Measurements from ENCODE around the gene UPK3BL2.
"Not testable (repeated sequence)": the region's sequence is repeated elsewhere in the genome, so short reads cannot be mapped to it uniquely, and the experiment has no call there.

UPK3BL2 gene, protein sequence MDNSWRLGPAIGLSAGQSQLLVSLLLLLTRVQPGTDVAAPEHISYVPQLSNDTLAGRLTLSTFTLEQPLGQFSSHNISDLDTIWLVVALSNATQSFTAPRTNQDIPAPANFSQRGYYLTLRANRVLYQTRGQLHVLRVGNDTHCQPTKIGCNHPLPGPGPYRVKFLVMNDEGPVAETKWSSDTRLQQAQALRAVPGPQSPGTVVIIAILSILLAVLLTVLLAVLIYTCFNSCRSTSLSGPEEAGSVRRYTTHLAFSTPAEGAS

DNA sequence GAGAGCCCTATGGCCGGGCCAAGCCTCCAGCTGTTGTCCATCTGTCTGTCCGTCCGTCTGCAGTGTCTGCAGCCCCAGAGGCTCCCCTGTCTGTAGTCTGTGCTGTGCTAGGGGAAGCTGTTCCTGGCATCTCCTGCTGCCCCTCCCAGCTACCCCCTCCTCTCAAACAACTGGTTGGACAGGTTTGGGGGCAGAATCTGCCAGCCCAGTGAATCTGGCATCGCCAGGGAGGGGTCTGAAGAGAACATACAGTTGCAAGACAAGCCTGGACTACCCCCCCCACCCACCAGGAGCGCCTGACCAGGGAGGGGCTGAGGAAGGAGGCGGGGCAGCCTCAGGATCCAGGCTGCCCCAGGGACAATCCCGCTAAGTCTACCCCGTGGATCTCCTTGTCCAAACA, at the start of gene UPK3BL2:
Gene UPK3BL2, minus strand, starts transcription at position 101 of the 400 bp plus-strand sequence. Its CDS starts 60 bp downstream, at position 41.
- H3K9me3 ChIP-seq; in situ Hi-C loops (cut with MboI; ENCODE audit: low sequenced_read_pairs); H3K27me3 ChIP-seq (ENCODE audit: low read depth); H3K36me3 ChIP-seq (replicated peaks); DNase-seq (ENCODE audit: low spot score in 2 of 2); H3K4me1 ChIP-seq; H3K4me3 ChIP-seq: not testable (repeated sequence)

DNA sequence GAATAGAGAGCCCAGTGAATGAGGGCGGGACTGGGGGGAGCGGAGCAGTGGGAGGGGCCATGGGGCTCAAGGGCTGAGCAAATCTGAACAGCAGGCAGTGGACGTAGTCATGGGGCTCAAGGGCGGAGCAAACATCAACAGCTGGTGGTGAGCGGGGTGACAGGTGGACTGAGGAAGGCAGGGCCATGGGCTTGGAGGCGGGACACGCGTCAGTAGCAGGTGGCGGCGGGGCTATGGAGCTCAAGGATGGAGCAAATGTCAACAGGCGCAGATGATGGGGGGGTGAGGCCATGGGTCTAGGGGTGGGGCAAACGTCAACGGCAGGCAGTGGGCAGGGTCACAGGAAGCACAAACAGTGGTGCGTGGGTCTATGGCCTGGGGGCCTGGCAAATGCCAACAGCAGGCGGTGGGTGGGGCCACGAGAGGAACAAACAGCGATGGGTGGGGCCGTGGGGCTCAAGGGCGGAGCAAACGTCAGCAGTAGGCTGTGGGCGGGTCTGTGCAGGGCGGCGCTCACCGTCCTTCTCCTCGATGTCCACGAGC, 49.1 kb upstream of the UPK3BL2 start:
- H3K4me1 ChIP-seq; H3K9me3 ChIP-seq; H3K4me3 ChIP-seq; H3K27me3 ChIP-seq (ENCODE audit: low read depth); H3K36me3 ChIP-seq (replicated peaks); in situ Hi-C loops (cut with MboI; ENCODE audit: low sequenced_read_pairs): not testable (repeated sequence)
- peak in 1 of 2 experiments; percentile 9 for DNase-seq (ENCODE audit: low spot score in 2 of 2)

DNA sequence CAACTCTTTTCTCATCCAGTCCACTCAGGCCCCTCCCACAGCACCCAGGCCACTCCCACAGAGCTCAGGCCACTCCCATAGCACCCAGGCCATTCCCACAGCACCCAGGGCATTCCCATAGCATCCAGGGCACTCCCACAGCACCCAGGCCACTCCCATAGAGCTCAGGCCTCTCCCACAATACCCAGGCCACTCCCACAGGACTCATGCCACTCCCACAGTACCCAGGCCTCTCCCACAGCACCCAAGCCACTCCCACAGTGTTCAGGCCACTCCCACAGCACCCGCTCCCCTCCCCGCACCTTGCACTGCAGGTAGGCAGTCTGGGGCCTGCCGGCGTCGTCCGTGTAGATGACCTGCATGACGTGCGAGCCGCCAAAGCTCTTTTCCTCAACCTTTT, 46.4 kb upstream of the UPK3BL2 start:
- H3K27me3 ChIP-seq (ENCODE audit: low read depth); H3K9me3 ChIP-seq; H3K4me1 ChIP-seq; H3K4me3 ChIP-seq; DNase-seq (ENCODE audit: low spot score in 2 of 2); H3K36me3 ChIP-seq (replicated peaks); in situ Hi-C loops (cut with MboI; ENCODE audit: low sequenced_read_pairs): not testable (repeated sequence)

DNA sequence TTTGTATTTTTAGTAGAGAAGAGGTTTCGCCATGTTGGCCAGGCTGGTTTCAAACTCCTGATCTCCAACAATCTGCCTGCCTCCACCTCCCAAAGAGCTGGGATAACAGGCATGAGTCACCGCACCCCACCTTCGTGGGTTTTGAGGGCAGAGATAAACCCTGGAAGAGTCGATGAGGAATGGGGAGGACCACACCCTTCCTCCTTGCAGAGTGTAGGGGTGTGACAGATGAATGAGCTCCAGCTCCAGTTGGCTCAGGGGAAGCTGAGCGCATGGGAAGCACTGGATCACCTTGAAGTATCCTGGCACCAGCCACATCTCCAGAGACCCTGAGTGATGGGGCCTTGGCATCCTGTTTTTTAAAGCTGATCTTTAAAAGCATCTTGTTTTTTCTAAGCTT, 40.0 kb upstream of the UPK3BL2 start:
- DNase-seq (ENCODE audit: low spot score in 2 of 2); H3K4me1 ChIP-seq; in situ Hi-C loops (cut with MboI; ENCODE audit: low sequenced_read_pairs); H3K9me3 ChIP-seq; H3K27me3 ChIP-seq (ENCODE audit: low read depth); H3K4me3 ChIP-seq; H3K36me3 ChIP-seq (replicated peaks): not testable (repeated sequence)

DNA sequence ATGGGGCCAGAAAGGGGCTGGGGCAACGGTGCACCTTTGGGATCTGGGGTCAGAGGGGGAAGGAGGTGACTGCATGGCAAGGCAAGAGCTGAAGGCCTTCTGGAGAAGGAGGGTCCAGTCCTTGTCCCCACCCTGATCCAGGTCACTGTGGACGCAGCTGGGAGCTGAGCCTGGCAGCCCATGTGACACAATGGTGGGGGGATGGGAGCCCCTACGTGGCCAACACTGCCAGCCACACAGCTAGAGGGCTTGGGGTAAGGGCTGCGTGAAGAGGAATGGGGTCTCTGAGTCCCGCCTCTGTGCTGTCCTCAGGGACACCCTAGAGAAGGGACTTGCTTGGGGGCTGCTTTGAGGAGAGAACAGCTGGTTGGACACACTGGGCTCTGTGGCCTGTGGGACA, 38.2 kb upstream of the UPK3BL2 start:
- H3K9me3 ChIP-seq; H3K4me1 ChIP-seq; DNase-seq (ENCODE audit: low spot score in 2 of 2); H3K4me3 ChIP-seq; H3K27me3 ChIP-seq (ENCODE audit: low read depth); H3K36me3 ChIP-seq (replicated peaks); in situ Hi-C loops (cut with MboI; ENCODE audit: low sequenced_read_pairs): not testable (repeated sequence)

DNA sequence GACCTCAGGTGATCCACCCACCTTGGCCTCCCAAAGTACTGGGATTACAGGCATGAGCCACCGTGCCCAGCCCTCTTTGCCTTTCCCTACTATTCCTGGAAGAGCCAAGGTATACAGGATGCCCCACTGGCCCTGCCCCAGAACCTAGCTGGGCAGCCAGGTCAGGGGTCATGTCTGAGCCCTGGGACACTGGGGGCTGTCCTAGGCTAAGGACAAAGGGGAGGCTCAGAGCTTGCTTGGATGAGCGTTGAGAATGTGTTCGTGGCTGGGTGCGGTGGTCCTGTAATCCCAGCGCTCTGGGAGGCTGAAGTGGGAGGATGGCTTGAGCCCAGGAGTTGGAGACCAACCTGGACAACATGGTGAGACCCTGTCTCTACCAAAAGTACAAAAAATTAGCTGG, 35.0 kb upstream of the UPK3BL2 start:
- H3K4me3 ChIP-seq; H3K27me3 ChIP-seq (ENCODE audit: low read depth); H3K4me1 ChIP-seq; H3K9me3 ChIP-seq; H3K36me3 ChIP-seq (replicated peaks); in situ Hi-C loops (cut with MboI; ENCODE audit: low sequenced_read_pairs); DNase-seq (ENCODE audit: low spot score in 2 of 2): not testable (repeated sequence)

DNA sequence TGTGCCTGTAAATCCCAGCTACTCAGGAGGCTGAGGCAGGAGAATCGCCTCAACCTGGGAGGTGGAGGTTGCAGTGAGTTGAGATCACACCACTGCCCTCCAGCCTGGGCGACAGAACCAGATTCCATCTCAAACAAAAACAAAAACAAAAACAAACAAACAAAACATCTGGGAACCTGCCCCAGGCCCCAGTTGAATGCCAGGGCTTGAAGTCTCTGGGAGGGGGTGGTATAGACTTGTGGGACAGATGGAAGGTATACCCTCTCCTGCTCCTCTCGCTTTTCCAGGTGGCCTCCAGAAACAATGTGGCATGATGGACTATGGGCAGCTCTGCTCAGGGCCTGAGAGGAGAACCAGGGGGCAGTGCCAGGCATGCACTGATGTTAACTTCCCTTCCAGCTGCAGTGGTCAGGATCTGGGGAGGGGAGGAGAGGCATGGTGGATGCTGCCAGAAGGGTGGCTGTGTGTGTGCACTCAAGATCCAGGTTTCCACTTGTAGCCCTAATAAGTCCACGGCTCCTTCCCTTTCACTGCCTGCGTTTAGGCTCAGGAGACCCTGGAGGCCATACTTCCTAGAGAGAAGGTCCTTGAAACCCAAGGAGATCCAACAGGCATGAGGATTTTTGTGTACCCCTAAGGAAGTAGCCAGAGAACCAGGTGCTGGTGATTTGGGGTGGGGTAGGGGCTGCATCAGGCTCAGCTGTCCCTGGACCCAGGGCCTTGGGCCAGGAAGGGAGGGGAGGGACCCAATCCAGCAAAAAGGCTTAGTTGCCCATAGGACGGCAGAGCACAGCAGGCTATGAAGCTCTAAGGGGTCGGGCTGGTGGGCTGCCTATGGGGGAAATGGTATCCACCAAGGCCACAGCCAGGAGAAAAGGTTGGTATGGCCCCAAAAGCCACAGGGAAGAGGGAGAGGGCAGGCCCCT, 34.1 kb upstream of the UPK3BL2 start:
- H3K9me3 ChIP-seq; H3K27me3 ChIP-seq (ENCODE audit: low read depth); in situ Hi-C loops (cut with MboI; ENCODE audit: low sequenced_read_pairs); H3K4me3 ChIP-seq; H3K36me3 ChIP-seq (replicated peaks); H3K4me1 ChIP-seq; DNase-seq (ENCODE audit: low spot score in 2 of 2): not testable (repeated sequence)

DNA sequence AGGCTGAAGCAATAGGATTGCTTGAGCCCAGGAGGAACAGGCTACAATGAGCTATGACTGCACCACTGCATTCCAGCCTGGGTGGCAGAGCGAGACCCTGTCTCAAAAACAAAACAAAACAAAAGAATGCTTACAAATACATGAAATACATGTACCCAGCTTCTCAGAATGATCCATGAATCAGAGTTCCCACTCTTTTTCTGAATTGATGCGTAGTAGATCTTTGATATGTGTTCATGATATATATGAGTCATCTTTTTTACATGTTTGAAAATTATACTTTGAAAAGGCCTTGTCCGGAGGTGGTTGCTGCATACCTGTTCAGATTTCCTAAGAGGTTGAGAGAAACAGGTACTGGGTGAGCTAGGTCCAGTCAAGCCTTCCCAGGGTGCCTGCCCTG, 32.9 kb upstream of the UPK3BL2 start:
- H3K36me3 ChIP-seq (replicated peaks); H3K9me3 ChIP-seq; DNase-seq (ENCODE audit: low spot score in 2 of 2); in situ Hi-C loops (cut with MboI; ENCODE audit: low sequenced_read_pairs); H3K4me3 ChIP-seq; H3K27me3 ChIP-seq (ENCODE audit: low read depth); H3K4me1 ChIP-seq: not testable (repeated sequence)

DNA sequence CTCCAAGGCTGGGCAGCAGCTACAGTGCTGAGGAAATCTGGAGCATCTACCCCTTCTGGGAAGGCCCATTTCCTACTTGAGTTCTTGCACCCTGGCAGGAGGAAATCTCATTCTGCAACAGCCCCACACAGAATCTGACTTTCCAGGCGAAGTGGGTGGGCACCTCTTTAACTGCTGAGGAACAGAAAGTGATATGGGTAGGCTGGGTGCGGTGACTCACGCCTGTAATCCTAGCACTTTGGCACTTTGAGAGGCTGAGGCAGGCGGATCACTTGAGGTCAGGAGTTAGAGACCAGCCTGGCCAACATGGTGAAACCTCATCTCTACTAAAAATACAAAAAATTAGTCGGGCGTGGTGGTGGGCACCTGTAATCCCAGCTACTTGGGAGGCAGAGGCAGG, 31.1 kb upstream of the UPK3BL2 start:
- H3K4me1 ChIP-seq; H3K27me3 ChIP-seq (ENCODE audit: low read depth); in situ Hi-C loops (cut with MboI; ENCODE audit: low sequenced_read_pairs); DNase-seq (ENCODE audit: low spot score in 2 of 2); H3K36me3 ChIP-seq (replicated peaks); H3K9me3 ChIP-seq; H3K4me3 ChIP-seq: not testable (repeated sequence)

DNA sequence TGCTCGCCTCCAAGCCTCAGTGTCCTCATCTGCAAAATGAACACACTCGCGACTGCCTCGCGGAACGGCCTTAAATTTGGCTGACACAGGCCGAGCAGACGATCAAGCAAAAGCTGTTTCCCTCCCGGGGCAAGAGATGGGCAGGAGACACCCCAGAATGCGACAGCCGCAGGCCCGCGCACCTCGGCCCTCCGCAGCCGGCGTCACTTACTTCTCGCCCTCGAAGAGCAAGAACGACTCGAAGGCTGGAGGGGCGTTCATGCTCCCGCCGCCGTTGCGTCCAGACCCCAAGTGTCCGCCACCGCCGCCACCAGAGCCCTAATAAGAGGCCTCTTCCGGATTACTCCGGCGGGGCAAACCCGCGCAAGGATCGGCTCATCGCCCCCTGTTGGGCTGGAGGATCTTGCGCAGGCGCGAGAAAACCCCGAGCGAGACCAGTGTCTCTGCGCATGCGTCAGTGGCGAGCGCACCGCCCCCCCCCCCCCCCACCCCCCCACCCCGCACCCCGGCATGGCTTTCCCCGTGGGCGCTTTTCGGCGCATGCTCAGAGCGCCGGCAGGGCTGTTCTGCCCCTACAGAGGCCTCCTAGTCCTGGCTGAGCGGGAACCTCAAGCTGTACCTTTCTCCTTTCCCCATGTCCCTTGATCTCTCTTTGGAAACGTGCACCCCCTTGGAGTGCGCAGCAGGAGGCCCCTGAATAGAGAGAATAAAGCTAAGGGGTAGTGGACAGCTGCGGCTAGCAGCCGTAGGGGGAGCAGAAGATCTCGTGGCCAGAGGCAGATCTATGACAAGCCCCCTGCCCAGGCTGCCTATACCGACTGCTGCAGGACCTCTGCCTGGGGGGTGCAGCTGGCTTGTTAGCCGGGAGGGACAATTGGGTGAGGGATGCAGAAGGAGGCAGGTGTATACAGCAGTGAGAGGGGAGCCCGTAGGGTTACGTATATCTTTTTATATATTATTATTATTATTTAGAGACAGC, 29.1 kb upstream of the UPK3BL2 start, which contains the start of gene POLR2J3:
Gene POLR2J3, minus strand, starts transcription at position 323 of the 979 bp plus-strand sequence. Its CDS starts 62 bp downstream, at position 261.
- H3K9me3 ChIP-seq; H3K27me3 ChIP-seq (ENCODE audit: low read depth); in situ Hi-C loops (cut with MboI; ENCODE audit: low sequenced_read_pairs); H3K36me3 ChIP-seq (replicated peaks); H3K4me1 ChIP-seq: not testable (repeated sequence)
- DNase-seq (ENCODE audit: low spot score in 2 of 2): peak; percentile 42 to 93
- peak within 1 kb of the TSS; percentile 42 for H3K4me3 ChIP-seq

DNA sequence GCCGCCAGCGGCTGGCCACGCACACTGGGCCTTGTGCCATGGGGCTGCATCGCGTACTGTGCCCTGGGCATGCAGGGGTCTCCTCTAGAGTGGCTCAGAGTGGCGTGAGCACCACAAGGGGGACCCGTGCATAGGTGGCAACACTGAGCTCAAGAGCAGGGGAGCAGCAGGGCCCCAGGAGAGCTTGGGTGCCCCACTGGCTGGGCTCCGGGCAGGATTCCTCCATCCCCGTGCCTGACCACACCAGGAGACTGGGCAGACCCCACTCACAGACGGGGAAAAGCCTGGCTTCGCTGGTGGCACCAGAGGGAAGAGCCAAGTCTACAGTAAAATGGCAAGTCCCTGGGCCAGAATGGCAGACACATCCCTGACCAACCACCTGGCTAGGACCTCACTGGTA, 25.1 kb upstream of the UPK3BL2 start:
- in situ Hi-C loops (cut with MboI; ENCODE audit: low sequenced_read_pairs); H3K27me3 ChIP-seq (ENCODE audit: low read depth); H3K36me3 ChIP-seq (replicated peaks); H3K9me3 ChIP-seq; H3K4me3 ChIP-seq; DNase-seq (ENCODE audit: low spot score in 2 of 2); H3K4me1 ChIP-seq: not testable (repeated sequence)

DNA sequence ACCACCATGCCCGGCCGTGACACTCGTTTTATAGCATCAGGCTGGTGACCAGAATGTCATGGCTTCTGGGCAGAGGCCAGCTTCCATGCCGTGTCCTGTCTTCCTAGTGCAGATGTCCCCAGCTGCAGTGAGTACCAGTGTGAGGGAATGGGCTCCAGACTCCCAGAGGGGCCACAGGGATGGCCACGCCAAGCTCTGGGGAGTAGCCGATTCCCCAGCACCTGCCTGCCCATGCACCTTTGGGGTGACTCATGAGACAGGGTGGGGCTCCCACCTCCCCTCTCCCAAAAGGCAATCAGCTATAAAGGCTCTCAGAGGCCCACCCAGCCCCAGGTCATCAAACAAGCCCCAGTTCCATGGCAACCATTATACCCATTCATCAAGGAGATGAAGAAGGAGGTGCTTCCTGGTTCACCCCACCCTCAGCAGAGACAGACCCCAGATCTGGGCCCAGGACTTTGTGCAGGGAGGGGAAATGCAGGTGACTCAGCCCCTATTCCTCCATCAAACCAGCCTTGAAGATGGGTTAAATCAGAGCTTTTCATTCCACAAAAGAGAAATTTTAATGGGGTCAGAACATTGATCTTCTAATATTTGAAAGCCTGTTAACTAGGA, 7.4 kb upstream of the UPK3BL2 start, which contains the start of gene SPDYE2:
Gene SPDYE2, plus strand, starts transcription at position 419 of the 615 bp plus-strand sequence. CDS start 2,030 bp downstream, outside the sequence.
- H3K9me3 ChIP-seq; H3K4me3 ChIP-seq; H3K27me3 ChIP-seq (ENCODE audit: low read depth); DNase-seq (ENCODE audit: low spot score in 2 of 2); in situ Hi-C loops (cut with MboI; ENCODE audit: low sequenced_read_pairs); H3K36me3 ChIP-seq (replicated peaks); H3K4me1 ChIP-seq: not testable (repeated sequence)

DNA sequence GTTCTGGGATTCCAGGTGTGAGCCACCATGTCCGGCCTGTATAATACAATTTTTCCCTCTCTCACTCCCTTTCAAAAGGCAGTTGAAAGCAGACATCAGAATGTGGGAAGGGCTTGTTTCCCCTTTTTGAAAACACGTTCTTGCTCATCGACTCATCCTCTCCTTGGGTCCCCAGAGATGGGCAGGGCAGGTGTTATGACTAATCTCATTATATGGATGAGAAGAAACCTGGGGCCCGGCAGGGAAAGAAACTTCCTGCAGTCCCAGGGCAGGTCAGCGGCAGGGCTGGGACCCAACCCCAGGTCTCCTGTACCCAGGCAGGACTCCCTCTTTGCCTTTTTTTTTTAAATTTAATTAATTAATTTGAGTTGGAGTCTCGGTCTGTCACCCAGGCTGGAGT, 2.9 kb upstream of the UPK3BL2 start:
- H3K9me3 ChIP-seq; H3K27me3 ChIP-seq (ENCODE audit: low read depth); H3K36me3 ChIP-seq (replicated peaks); DNase-seq (ENCODE audit: low spot score in 2 of 2); H3K4me1 ChIP-seq; H3K4me3 ChIP-seq; in situ Hi-C loops (cut with MboI; ENCODE audit: low sequenced_read_pairs): not testable (repeated sequence)

Measured in HAP-1 (cell line).